Stromal cell of bone marrow (primary cell): Measurements from ENCODE around the gene ANXA10.
"Not testable (repeated sequence)": the region's sequence is repeated elsewhere in the genome, so short reads cannot be mapped to it uniquely, and the experiment has no call there.

ENCODE experiments used
- DNase-seq: peaks from one replicate; pipeline ENCODE4 v3.0.0-alpha.2; 2012; ENCODE audit warnings: low read depth

Gene ANXA10, protein sequence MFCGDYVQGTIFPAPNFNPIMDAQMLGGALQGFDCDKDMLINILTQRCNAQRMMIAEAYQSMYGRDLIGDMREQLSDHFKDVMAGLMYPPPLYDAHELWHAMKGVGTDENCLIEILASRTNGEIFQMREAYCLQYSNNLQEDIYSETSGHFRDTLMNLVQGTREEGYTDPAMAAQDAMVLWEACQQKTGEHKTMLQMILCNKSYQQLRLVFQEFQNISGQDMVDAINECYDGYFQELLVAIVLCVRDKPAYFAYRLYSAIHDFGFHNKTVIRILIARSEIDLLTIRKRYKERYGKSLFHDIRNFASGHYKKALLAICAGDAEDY

DNA sequence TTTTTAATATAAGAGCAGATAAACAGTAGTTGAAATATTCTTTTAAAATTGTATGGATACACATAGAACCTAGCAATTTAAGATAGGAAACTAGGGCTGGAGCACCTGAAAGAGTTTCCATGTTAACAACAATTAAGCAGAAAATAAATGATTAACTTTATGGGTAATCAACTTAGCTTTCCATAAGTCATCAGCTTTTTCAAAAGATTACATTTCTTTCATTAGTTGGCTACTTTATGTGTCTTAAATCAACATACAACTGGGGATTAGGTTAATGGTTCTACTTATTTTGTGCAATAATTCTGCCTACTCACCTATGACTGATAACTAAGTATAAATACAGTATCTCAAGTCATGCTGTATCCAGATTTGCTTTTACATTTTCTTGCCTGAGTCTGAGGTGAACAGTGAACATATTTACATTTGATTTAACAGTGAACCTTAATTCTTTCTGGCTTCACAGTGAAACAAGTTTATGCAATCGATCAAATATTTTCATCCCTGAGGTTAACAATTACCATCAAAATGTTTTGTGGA is at the start of gene ANXA10:
TSS of gene ANXA10 (plus strand) at position 362 of the 537 bp plus-strand sequence. CDS start at position 526, 164 bp downstream.
- no peak for DNase-seq

DNA sequence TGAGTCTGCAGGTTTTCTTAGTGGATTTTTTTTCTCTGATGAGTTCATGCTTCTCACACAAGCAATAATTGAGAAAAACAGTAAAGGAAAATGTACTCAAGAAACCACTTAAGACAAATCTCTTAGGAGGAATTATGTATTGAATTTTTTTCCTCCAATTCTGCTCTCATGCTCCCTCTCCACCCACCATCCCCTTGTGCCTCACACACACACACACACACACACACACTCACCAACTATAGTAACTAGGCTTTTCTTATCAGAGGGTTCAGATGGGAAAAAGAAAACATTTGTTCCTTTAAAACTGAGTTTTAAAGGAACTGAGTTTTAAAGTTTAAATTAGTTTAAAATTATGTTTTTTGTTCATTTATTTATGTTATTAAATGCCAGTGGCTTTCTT is 47.0 kb upstream of the ANXA10 start:
- no peak for DNase-seq

DNA sequence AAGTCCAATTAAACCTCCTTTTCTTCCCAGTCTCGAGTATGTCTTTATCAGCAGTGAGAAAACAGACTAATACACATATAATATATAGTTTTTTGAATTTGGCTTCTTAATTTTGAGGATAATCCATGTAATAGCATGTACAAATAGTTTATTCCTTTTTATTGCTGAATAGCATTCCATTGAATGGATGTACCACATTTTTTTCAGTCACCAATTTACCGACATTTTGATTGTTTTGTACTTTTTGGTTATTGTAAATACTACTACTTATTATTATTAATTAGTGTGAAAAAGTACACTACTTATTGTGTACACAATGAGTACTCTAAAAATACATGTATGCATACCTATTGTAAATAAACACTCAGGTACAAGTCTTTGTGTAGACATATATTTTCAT is 42.3 kb upstream of the ANXA10 start:
- no peak for DNase-seq

DNA sequence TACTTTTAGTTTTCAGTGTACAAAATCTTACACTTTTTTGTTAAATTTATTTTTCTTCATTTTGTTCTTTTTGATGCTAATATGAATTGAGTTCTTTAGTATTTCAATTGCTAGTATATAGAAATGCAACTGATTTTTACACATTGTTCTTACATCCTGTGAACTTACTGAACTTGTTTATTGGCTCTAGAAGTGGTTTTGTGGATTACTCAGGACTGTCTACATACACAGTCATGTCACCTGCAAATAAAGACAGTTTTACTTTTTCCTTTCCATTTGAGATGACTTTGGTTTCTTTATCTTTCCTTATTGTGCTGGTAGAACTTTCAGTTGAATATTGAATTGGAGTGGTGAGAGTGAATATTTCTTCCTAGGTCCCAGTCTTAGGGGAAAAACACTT is 40.8 kb upstream of the ANXA10 start:
- no peak for DNase-seq

DNA sequence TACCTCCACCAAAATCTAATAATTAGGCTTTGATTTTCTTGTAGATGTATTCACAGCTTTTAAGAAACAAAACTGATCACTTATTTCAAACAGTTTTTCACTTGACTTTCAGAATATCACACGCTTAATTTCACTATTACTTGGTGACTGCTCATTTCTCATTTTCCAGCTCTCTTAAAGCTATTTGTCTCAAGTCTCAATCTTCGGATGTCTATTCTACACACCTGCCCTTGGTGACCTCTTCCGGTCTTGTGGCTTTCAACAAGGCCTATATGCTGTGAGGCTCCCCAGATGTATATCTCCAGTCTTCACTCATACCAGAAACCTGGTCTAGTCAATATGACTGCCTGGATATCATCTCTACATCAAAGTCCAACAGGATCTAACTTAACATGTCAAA is 34.9 kb upstream of the ANXA10 start:
- no peak for DNase-seq

DNA sequence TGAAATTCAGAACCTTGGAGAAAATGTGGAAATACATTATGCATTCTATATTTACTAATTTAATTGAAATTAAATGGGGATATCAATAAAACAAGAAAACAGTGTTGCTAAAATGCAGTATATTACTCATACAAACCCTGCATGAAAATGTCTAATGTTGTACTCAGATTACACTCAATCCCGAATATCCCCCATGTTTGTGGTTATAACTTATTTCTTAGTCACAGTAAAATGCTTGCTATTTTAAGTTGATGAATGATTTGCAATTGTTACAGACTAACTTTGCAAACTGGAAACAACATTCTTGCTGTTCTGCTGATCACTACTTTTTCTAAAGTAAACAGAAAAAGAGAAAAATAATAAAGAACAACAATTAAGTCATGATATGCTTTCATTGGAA is 33.1 kb upstream of the ANXA10 start:
- peak; percentile 51 for DNase-seq

DNA sequence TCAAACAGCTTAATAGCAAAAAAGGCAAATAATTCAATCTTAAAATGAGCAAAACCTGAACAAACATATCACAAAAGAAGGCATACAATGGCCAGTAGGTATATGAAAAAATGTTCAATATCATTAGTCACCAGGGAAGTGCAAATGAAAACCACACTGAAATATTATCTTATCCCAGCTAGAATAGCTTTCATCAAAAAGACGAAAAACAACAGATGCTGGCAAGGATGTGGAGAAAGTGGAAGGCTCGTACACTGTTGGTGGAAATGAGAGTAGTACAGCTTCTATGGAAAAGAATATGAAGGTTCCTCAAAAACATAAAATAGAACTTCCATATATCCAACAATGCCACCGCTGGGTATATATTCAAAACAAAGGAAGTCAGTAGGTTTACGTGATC is 29.3 kb upstream of the ANXA10 start:
- DNase-seq = no peak

DNA sequence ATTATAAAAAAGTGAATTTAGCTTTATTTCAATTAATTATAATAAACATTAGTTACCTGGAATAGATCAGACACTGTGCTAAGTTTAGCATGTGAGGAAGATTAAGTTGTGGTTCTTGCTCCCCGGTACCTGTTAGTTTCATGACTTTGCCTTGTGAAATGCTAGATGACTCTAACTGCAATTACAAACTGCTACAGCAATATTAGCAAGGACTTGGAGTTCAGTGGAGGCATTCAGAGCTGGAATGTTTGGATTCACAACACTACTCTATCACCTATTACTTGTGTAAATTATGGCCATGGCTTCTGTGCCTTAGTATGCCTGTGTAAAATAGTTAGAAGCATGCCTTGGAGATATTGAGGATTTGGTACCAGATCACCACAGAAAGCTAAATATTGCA is 21.4 kb upstream of the ANXA10 start:
- DNase-seq = no peak

DNA sequence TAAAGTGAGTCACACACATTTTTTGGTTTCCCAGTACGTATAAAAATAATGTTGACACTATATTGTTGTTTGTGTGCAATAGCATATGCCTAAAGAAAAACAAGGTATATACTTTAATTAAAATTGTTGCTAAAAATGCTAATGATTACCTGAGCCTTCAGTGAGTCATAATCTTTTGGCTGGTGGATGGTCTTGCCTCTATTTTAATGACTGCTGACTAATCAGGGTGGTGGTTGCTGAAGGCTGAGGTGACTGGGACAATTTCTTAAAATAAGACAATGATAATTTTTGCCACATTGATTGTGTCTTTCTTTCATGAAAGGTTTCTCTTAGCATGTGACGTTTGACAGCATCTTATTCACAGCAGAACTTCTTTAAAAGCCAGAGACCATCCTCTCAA is 21.0 kb upstream of the ANXA10 start:
- DNase-seq = peak; percentile 2

DNA sequence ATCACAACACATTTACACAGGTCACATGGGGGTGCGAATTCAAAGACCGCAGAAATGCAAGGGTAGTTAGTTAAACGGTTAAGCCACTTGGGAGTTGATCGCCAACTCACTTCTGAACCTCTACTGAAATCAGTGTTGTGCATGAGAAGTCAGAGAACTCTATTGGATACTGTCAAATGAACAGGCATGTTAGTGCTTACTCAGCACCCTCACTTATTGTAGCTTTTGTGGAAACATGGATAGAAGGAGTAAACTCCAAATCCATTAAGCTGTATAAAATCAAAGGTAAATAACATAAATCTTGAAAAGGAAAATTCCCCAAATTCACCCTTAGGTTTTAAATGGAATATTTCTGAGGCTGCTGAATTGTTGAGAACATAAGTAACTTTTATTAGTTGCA is 17.5 kb upstream of the ANXA10 start:
- DNase-seq = no peak

DNA sequence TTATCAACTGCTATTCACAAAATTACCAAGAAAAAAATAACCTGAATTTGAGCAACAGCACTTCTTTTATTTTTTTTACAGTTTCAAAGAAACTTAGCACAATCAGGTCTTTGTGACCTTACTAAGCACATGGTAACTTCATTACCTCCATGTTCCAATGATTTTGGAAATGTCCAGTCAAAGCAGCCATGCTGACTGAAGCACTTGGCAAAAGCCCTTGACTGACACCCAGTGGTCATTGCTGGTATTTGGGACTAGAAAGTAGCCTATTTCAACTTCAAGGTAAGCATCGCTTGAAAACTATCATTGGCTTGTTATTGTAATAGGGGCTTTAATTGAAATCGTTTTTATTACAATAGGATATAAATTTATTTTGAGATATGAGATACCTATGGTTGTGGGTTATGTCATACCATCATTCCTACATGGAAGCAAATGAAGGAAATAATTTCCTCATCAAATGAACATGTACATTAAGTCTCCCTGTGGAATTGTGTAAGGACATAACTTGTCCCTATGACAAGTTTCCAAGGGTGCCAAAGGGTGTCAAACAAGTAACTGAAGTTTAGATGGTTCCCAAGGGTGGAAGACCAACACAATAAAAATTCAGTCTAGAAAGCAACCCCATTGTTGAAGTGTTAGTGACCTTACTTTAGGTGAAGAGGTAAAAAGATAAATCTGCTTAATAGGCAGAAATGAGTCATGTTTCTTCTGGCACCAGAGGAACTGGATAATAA is 15.2 kb upstream of the ANXA10 start:
- peak; percentile 53 for DNase-seq

DNA sequence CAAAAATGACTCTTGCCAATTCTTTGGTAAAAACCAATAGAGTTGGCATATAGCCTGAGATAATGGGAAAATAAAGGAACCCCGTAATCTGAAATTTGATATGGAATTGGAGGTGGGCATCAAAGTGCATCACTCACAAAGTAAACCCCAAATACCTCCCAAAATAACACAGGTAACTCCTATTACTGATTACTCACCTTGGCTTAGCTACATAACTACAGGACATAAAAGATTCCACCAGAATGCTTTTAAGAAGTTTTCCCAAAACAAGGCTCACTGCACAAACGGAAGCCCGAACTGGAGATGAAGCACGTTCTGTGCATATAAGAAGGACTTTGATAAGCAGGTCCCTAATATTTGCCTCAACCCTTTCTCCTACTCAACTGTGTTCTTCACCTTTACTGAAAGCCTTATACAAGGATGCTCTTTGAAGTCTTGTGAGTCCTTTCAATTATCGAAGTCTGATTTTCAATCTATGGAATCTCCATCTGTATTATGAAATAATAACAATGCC is 14.6 kb upstream of the ANXA10 start:
- no peak for DNase-seq

DNA sequence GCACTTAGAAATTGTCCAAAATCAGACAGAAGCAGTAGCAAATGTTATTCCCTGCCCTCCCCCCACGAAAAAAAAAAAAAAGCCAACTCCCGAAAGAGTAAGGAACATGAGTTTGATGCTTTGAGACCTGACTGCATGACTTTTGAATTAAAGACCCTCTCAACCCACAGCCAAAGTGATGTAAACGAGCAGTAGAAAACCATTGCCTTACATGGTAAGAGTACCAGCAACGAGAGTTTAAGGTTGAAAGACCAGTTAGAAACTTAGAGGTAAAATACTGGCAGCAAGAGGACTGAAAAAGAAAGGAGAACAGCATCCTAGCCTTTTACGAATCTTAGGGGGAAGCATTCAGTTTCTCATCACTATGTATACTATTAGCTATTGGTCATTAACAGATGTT is 10.0 kb upstream of the ANXA10 start:
- no peak for DNase-seq

DNA sequence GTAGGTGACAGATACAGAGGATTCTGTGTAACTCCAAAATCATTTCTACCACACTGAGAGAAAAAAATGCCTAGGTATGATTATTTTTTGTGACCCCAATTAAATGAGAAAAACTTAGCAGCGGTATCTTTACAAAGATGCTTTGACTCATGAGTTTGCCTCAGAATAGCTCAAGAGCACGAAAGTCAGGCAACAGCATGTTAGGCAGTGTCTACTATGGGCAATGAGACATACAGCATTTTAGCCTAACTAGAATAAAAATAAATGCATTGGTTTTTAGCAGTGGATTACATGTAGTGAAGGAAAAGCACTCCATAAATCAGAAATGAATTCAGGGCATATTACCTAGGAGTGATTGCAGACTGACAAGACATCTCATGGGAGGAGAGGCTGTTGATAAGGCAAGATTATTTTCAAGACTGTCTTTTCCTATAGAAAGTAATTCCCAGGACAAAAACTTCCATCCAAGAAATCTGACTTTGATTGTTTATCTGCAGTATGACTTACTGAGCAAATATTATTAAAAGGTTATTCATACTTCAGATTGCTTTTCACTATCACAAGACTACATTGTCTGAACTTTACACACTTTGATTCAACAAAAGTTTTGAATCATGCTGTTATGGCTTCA is 3.6 kb downstream of the ANXA10 start:
- DNase-seq = peak; percentile 52

DNA sequence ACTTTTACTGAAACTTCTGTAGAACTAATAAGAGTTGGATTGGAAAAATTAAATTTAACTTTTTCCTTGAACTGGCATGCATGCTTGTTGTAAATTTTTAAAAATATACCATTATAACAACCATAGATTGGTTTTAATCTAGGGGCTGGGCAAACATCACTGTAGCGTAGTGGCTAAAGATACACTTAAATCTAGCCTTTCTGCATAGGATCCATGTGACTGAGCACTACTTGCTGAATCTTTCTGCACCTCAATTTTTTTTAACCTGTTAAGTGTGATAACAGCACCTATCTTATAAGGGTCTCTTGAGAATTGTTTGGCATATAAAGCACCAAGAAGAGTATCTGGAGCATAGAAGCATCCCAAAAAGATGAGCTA is 4.1 kb downstream of the ANXA10 start:
- no peak for DNase-seq

DNA sequence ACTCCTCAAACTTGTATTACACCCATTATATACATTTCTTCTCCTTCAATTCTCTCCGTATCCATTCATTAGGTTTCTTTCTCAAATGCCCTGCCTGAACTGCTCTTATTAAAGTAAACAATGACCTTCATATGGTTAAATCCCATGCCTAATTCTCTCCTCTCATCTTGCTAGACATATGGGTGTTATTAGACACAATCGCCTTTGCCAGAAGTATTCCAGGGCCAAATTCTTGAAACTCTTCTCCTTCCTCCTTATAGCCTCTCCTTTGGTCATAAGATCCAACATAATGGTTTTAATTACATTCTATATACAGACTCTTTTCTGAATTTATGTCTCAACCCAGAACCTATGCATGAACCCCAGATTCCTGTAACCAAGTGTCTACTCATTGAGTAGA is 4.8 kb downstream of the ANXA10 start:
- no peak for DNase-seq

DNA sequence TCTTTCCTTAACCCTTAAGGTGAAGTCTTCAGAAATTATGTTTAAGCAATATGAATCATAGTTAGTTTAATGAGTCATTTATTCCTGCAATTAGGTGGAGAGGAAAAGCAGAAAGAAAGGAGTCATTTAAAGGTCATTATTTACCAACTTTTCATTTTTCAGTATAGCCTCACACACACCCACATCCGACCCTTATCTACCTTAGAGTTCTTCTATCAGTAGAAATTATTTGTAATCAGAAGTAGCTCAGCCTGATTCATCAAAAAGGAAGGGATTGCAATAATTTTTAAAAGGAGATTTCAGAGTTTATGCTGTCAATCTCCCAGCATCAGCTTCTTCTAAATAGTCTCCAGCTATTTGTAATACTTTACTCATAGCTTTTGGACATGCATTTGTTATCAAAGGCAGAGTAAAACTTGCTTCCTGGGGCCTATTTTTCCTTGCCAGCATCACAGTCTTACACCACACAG is 5.9 kb downstream of the ANXA10 start:
- peak; percentile 65 for DNase-seq

DNA sequence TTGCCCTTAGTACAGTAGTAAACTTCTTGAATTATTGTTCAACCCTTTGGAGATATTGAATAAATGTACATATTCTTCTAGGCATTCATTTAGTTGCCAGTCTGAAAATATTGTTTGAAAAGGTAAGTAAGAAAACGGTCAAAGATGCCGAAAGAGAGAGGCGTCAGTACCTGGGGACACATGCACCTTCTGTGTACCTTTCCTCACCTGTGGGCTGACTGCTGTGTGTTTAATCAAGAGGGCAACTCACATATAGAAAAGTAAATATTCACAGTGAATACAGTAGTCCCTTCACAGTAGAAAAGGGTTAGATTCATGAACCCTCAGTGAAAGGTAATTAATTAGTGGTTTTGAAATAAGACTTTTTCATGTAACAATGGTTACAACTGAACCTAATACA is 6.9 kb downstream of the ANXA10 start:
- no peak for DNase-seq

DNA sequence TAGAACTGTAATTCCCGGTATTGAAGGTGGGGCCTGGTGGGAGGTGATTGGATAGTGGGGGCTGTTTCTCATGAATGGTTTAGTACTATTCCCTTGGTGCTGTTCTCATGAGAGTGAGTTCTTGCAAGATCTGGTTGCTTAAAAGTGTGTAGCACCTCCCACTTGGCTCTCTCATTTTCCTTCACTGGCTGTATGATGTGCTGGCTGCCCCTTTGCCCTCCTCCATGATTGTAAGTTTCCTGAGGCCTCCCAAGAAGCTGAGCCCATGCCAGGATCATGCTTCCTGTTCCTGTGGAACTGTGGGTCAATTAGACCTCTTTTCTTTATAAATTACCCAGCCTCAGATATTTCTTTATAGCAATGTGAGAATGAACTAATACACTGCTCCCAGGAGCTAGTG is 8.7 kb downstream of the ANXA10 start:
- peak; percentile 43 for DNase-seq

DNA sequence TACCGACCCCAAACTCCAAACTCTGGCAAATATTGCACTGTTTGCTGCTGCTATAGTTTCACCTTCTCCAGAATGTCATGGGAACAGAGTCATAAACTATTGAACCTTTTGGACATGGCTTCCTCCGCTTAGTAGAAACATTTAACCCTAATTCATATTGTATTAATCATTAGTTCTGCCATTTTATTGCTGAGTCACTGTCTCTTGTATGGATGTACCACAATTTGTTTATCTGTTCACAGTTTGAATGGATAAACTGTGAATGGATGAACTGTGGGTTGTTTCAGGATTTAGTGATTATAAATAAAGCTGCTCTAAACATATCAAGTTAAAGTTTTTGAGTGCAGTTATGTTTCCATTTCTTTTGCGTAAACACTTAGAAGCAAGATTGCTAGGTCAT is 10.1 kb downstream of the ANXA10 start:
- no peak for DNase-seq

DNA sequence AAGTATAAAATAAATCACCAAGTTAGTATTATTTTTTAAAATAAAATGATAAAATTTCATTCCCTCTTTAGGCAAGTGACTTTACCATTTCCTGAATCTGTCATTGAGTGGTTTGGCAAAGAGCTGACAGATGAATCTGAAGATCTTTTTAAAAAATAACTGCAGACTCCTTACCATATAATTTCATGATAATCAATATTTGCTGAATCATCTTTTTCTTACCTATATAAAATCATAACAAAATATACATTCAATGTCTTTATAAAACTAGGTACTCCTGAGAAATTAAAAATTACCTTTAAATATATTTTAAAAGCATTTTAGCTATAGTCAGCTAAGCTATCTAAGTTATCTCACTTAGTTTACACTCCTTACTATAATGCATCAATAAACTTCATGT is 17.2 kb downstream of the ANXA10 start:
- DNase-seq = no peak

DNA sequence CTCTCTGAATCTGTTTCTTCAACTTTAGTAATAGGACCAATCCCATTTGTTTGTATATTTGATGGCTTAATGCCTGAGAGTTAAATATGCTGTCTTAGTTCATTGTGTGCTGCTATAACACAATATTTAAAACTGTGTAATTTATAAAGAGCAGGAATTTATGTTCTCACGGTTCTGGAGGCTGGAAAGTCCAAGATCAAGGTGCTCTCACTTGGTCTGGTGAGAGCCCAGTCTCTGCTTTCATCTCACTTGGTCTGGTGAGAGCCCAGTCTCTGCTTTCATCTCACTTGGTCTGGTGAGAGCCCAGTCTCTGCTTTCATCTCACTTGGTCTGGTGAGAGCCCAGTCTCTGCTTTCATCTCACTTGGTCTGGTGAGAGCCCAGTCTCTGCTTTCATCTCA is 20.7 kb downstream of the ANXA10 start:
- DNase-seq = not testable (repeated sequence)
